ENCODE measurements around the gene CADM1. TPM values are rescaled to one million over a fixed set of nuclear protein-coding genes. Genes with fewer than 3 reads are reported as not detected.

CADM1 gene
- 0.45 and 7.3 TPM in 2 replicates for total RNA-seq (ENCODE audit: low replicate concordance)

GRCh38 chr11:115504276-115505158 lies at the start of gene CADM1:
TSS of gene CADM1 (minus strand) at chr11:115504415.

